NCI-H2227 treated with DMSO at 0.1 percent for 48 hours (cell line): ENCODE data around the gene NUBPL.
A peak's percentile ranks its signal among the peaks of the same experiment; 100 is the strongest.
"Not testable (repeated sequence)": the region's sequence is repeated elsewhere in the genome, so short reads cannot be mapped to it uniquely, and the experiment has no call there.

Source experiments
- DNase-seq: peaks from one replicate; lab custom pipeline; 2025; lab: John Stamatoyannopoulos, UW

Gene NUBPL

GRCh38 chr14:31877255-31877798 is 316.1 kb downstream of the NUBPL start:
- DNase-seq = no peak

- no peak for DNase-seq
Measured at GRCh38 chr14:31879661-31880348, 318.6 kb downstream of the NUBPL start.

- DNase-seq = no peak
Measured at GRCh38 chr14:31880935-31881334, 319.7 kb downstream of the NUBPL start.

- no peak for DNase-seq
Measured at GRCh38 chr14:31881531-31882310, 320.5 kb downstream of the NUBPL start.

- DNase-seq = no peak
Measured at GRCh38 chr14:31884238-31884637, 323.0 kb downstream of the NUBPL start.

DNA sequence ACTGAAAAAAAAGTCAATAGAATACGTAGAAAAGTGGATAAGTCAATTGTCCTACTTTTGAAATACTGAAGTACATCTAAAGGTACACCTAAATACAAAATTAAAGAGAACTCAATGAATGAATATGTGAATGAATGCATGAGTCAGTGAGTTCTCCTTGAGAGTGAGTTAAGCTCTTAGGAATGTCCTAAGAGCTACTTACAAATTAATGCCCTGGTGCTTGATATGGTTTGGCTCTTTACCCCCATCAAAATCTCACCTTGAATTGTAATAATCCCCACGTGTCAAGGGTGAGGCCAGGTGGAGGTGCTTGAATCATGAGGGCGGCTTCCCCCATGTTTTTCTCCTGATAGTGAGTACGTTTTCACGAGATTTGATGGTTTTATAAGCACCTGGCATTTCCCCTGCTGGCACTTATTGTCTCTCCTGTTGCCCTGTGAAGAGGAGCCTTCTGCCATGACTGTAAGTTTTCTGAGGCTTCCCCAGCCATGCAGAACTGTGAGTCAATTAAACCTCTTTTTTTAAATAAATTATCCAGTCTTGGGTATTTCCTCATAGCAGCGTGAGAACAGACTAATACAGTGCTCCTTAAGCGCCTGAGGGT is 323.7 kb downstream of the NUBPL start:
- no peak for DNase-seq

- no peak for DNase-seq
Measured at GRCh38 chr14:31886156-31886835, 325.1 kb downstream of the NUBPL start.

DNA sequence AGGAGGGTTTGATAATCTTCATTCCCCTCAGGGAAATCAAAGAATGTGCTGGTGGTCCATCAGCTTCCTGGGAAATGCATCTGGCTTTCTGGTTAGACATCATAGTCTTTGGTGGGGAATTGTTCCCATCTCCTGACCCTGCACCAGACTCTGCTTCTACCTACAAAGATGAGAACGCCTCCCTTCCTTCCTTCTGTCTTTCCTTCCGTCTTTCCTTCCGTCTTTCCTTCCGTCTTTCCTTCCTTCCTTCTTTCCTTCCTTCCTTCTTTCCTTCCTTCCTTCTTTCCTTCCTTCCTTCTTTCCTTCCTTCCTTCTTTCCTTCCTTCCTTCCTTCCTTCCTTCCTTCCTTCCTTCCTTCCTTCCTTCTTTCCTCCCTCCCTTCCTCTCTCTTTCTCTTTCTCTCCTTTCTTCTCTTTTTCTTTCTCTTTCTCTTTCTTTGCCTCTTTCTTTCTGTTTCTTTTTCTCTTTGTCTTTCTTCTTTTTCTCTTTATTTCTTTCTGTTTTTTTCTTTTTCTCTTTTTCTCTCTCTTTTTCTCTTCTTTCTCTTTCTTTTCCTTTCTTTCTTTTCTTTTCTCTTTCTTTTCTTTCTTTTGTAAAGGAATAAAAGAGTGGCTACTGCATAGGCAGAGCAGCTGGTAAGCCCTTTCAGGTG is 326.9 kb downstream of the NUBPL start:
- no peak for DNase-seq

- no peak for DNase-seq
Measured at GRCh38 chr14:31889297-31889696, 328.1 kb downstream of the NUBPL start.

- not testable (repeated sequence) for DNase-seq
Measured at GRCh38 chr14:31890202-31890601, 329.0 kb downstream of the NUBPL start.

DNA sequence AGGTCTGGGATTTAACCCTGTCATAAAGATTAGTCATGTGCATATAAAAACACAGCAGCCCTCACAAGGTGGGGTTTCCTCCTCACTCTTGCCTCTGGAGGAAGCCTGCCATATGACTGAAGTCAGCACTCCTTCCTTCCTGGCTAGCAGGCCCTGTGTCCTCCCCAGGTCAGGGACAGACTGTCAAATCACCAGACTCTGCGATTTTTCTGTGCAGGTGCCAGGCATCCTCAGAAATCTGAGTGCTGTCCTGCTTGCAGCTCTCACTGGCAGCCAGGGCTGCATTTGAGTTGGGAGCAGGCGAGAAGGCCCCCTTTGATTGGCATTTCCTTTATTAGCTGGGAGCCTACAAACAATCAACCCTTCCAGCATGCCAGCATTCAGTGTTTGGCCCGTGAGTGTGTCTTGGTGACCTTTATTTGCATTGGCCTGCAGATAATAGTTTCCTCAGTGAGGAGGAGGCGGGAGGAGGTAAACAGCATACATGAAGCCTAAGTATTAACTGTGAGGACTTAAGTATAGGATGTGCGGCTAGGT is 332.1 kb downstream of the NUBPL start:
- peak; percentile 42 for DNase-seq

- DNase-seq = no peak
Measured at GRCh38 chr14:31894351-31894750, 333.1 kb downstream of the NUBPL start.

GRCh38 chr14:31895206-31895605 is 334.0 kb downstream of the NUBPL start:
- no peak for DNase-seq

GRCh38 chr14:31895646-31896045 is 334.4 kb downstream of the NUBPL start:
- DNase-seq = no peak

DNA sequence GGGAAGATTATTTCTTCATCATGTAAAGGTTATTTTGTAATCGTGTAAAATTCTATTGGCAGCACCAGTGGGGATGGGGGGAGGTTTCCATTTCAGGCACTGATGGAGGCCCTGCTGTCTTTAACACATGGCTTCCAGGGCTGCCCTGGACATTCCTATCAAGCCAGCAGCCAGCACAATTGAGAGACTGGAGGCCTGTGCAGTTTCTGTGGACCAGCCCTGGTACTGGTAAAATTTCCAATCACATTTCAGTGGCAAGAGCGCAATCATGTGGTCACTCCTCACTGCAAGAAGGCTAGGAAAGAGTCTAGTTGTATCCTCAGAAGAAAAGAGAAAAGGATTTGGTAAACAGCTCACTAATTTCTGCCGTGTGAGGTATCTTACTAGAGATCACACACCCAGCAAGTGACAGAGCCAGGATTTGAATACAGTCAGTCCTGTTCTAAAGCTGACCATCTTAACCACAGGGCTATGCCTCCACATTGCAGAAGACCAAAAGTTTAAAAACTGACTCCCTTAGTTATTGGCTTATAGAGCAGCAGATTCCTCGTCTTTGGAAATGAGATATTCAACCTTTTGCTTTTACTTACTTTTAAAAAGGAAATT is 336.5 kb downstream of the NUBPL start:
- no peak for DNase-seq

GRCh38 chr14:31898838-31899528 is 337.8 kb downstream of the NUBPL start:
- DNase-seq = no peak

GRCh38 chr14:31902002-31902401 is 340.8 kb downstream of the NUBPL start:
- no peak for DNase-seq

DNA sequence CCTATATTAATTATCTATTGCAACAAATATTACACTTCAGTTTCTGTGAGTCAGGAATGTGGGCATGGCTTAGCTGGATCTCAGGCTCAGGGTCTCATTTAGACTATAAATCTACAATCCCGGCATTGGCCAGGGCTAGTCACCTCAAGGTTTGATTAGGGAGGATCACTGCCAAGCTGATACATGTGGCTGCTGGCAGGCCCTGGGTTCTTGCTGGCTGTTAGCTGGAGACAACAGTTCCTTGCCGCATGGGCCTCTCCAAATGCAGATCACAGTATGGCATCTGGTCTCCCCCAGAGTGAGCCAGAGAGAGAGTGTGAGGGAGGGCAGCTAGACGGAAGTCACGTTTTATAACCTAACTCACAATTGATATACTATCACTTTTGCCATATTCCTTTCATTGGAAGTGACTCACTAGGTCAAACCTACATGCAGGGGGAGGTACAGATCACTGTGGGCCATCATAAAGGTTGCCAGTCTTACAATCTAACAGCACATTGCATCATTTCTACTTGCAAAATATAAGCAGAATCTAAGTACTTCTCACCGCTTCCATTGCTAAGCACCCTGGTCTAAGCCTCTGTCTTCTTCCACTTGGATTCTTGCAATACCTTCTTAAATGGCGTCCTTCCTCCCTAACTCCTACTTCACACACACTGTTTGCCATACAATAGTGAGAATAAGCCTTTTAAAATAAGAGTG is 341.9 kb downstream of the NUBPL start:
- DNase-seq = no peak

DNA sequence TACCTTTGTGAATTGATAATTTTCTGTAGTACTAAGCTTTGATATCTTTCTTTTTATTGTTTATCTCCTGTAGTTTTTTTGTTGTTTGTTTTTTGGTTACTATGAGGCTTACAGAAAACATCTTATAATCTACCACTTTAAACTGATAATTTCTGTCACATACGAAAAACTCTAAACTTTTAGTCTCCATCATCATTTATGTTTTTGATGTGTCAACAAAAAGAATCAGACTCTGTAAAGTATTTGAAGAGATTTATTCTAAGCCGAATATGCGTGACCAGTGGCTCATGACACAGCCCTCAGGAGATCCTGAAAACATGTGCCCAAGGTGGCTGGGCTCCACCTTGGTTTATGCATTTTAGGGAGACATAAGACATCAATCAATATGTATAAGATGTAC is 348.8 kb downstream of the NUBPL start:
- DNase-seq = no peak
